HepG2 (cell line): ENCODE results near the gene RBBP9. TPM values are rescaled to one million over a fixed set of nuclear protein-coding genes. Genes with fewer than 3 reads are reported as not detected.

Experiments used
- HOXA9 ChIP-seq: sonication (generic); formaldehyde crosslinking; IDR thresholded peaks from 2 replicates; pipeline ENCODE4 v1.8.1; 2022; ENCODE audit warnings: missing genetic modification reagents, mild to moderate bottlenecking, moderate library complexity, borderline replicate concordance
- JUNB ChIP-seq: sonication (generic); formaldehyde crosslinking; IDR thresholded peaks from 2 replicates; pipeline ENCODE4 v1.8.0; 2022; ENCODE audit warnings: missing genetic modification reagents, mild to moderate bottlenecking, borderline replicate concordance
- JUND ChIP-seq: sonication (generic); formaldehyde crosslinking; IDR thresholded peaks from 2 replicates; pipeline ENCODE4 v1.8.0; 2022; ENCODE audit warnings: mild to moderate bottlenecking, missing genetic modification reagents
- MIXL1 ChIP-seq: IDR thresholded peaks from 2 replicates; pipeline ENCODE4 v1.6.1; 2016
- RXRA ChIP-seq: sonication (generic); formaldehyde crosslinking; IDR thresholded peaks from 2 replicates; pipeline ENCODE4 v1.5.1; 2020; ENCODE audit warnings: missing genetic modification reagents
- SMYD3 ChIP-seq: sonication (generic); formaldehyde crosslinking; IDR thresholded peaks from 2 replicates; pipeline ENCODE4 v1.8.1; 2023; ENCODE audit warnings: mild to moderate bottlenecking, missing genetic modification reagents
- YEATS4 ChIP-seq: sonication (generic); formaldehyde crosslinking; IDR thresholded peaks from 2 replicates; pipeline ENCODE4 v1.4.0; 2020; ENCODE audit warnings: missing genetic modification reagents, borderline replicate concordance
- ZBTB10 ChIP-seq: sonication (generic); formaldehyde crosslinking; IDR thresholded peaks from 2 replicates; pipeline ENCODE4 v1.4.0; 2020; ENCODE audit warnings: missing genetic modification reagents, borderline replicate concordance
- ZNF280D ChIP-seq: sonication (generic); formaldehyde crosslinking; IDR thresholded peaks from 2 replicates; pipeline ENCODE4 v1.5.1; 2020; ENCODE audit warnings: mild to moderate bottlenecking, missing genetic modification reagents
- ZNF513 ChIP-seq: sonication (generic); formaldehyde crosslinking; conservative IDR thresholded peaks from 2 replicates; pipeline ENCODE4 v1.5.0; 2020; ENCODE audit warnings: missing genetic modification reagents
- ZNF646 ChIP-seq: sonication (generic); formaldehyde crosslinking; IDR thresholded peaks from 2 replicates; pipeline ENCODE4 v1.9.0; 2021; ENCODE audit warnings: mild to moderate bottlenecking, missing genetic modification reagents
- polyA plus RNA-seq, 8 experiments: library from polyadenylated mRNA; depleted of rRNA in 3 of 8; stranded (reverse) in 7 of 8; unstranded in 1 of 8; fragments of >200 nt; fragmentation: Illumina TruSeq in 4 of 8; extraction: Trizol in 4 of 8; gene quantifications; 2 replicates each; pipeline versions ENCODE4 v1.2.1 to v1.2.3, GENCODE V29; 2011 to 2016; ENCODE audit warnings: low read depth in 4 of 8, missing spikeins in 1 of 8, mixed read lengths in 1 of 8; ENCODE audit not compliant: insufficient read depth in 1 of 8
- total RNA-seq, 5 experiments: library from RNA; depleted of rRNA; stranded (reverse); fragments of >200 nt; fragmentation: Illumina TruSeq; extraction: Trizol; gene quantifications; 2 replicates each; pipeline ENCODE4 v1.2.3, GENCODE V29; 2016; ENCODE audit warnings: low read depth in 1 of 5

RBBP9 gene
- total and polyA plus RNA-seq, 2 of the 13 experiments (the other 11 are each of a cell fraction or from before 2014, with no cell fraction given), result 28.0 to 56.3 TPM

GRCh38 chr20:18507218-18508191 lies 10.5 kb upstream of the RBBP9 start, which contains the start of gene SEC23B (continued):
- TF ChIP-seq ZNF280D (CRISPR knock-in tag), result peak; percentile 99
- peak; percentile 60 for TF ChIP-seq MIXL1 (CRISPR knock-in tag)
- TF ChIP-seq ZNF646, result no peak
- peak; percentile 77 for TF ChIP-seq RXRA (CRISPR knock-in tag)
- TF ChIP-seq JUNB (CRISPR knock-in tag), result no peak
- peak; percentile 99 for TF ChIP-seq YEATS4 (CRISPR knock-in tag)
- TF ChIP-seq SMYD3 (CRISPR knock-in tag), result no peak; the same call in none of the 2 replicates
- TF ChIP-seq ZNF513 (CRISPR knock-in tag), result peak; percentile 70; the same call in 1 of the 2 replicates
- no peak; the same call in 1 of the 2 replicates for TF ChIP-seq HOXA9 (CRISPR knock-in tag)
- TF ChIP-seq ZBTB10, result peak; percentile 77
- TF ChIP-seq JUND (CRISPR knock-in tag), result peak; percentile 86; the same call in 1 of the 2 replicates
